Loucy (cell line): ENCODE measurements around the gene DMWD.

Experiments used
- CTCF ChIP-seq: fragments of 200-600 bp; sonication (generic); conservative IDR thresholded peaks from 2 replicates; pipeline ENCODE4 v1.5.1; 2014; ENCODE audit warnings: mild to moderate bottlenecking, antibody characterized with exemption, low read length
- EZH2phosphoT487 ChIP-seq: fragments of 200-600 bp; IDR thresholded peaks from 2 replicates; pipeline ENCODE4 v1.6.1; 2018; ENCODE audit warnings: antibody characterized with exemption, mild to moderate bottlenecking, moderate library complexity, borderline replicate concordance

GRCh38 chr19:45767410-45767880 is 25.2 kb downstream of the DMWD start:
- no peak for TF ChIP-seq CTCF
- TF ChIP-seq EZH2phosphoT487, result no peak
